HepG2 (cell line): ENCODE measurements around the gene CYLD. TPM values are rescaled to one million over a fixed set of nuclear protein-coding genes. Genes with fewer than 3 reads are reported as not detected.

Source experiments
- CCAR2 ChIP-seq: fragments of 200-400 bp; formaldehyde crosslinking; optimal IDR thresholded peaks from 2 replicates; pipeline ENCODE3; 2018; ENCODE audit warnings: low read depth, mild to moderate bottlenecking, low read length, moderate library complexity
- FOXJ3 ChIP-seq: sonication (generic); formaldehyde crosslinking; IDR thresholded peaks from 2 replicates; pipeline ENCODE4 v1.4.0; 2020; ENCODE audit warnings: missing genetic modification reagents, mild to moderate bottlenecking, borderline replicate concordance
- ISL2 ChIP-seq: sonication (generic); formaldehyde crosslinking; IDR thresholded peaks from 2 replicates; pipeline ENCODE4 v1.5.0; 2020; ENCODE audit warnings: missing genetic modification reagents
- KLF12 ChIP-seq: sonication (generic); formaldehyde crosslinking; IDR thresholded peaks from 2 replicates; pipeline ENCODE4 v1.4.0; 2020; ENCODE audit warnings: missing genetic modification reagents, borderline replicate concordance
- MEF2D ChIP-seq: sonication (generic); formaldehyde crosslinking; IDR thresholded peaks from 2 replicates; pipeline ENCODE4 v1.5.1; 2020; ENCODE audit warnings: mild to moderate bottlenecking, missing genetic modification reagents
- NFKB2 ChIP-seq: sonication (generic); formaldehyde crosslinking; IDR thresholded peaks from 2 replicates; pipeline ENCODE4 v1.4.0; 2020; ENCODE audit warnings: missing genetic modification reagents, borderline replicate concordance
- NR2F1 ChIP-seq, 2 experiments: fragments of 450-650 bp in 1 of 2; formaldehyde crosslinking in 1 of 2; IDR thresholded peaks; 2 replicates each; pipeline versions ENCODE4 v1.5.0 to v1.6.1; 2016 to 2020; ENCODE audit warnings: mild to moderate bottlenecking in 1 of 2, missing compliant biosample characterization in 1 of 2, missing genetic modification reagents in 1 of 2, moderate library complexity in 1 of 2
- NR3C1 ChIP-seq: sonication (generic); formaldehyde crosslinking; IDR thresholded peaks from 2 replicates; pipeline ENCODE4 v1.4.0; 2020; ENCODE audit warnings: missing genetic modification reagents
- PHF8 ChIP-seq: sonication (generic); formaldehyde crosslinking; IDR thresholded peaks from 2 replicates; pipeline ENCODE4 v1.5.0; 2020; ENCODE audit warnings: missing genetic modification reagents
- TAF1 ChIP-seq: sonication (generic); formaldehyde crosslinking; IDR thresholded peaks from 2 replicates; pipeline ENCODE4 v1.4.0; 2020; ENCODE audit warnings: missing genetic modification reagents
- TBP ChIP-seq: sonication (generic); formaldehyde crosslinking; IDR thresholded peaks from 2 replicates; pipeline ENCODE4 v1.5.0; 2020; ENCODE audit warnings: missing genetic modification reagents
- ZNF562 ChIP-seq: sonication (generic); formaldehyde crosslinking; IDR thresholded peaks from 2 replicates; pipeline ENCODE4 v1.8.0; 2022; ENCODE audit warnings: missing genetic modification reagents, borderline replicate concordance
- ZNF564 ChIP-seq: sonication (generic); formaldehyde crosslinking; IDR thresholded peaks from 2 replicates; pipeline ENCODE4 v1.8.1; 2023; ENCODE audit warnings: mild to moderate bottlenecking, missing genetic modification reagents
- ZNF780A ChIP-seq: sonication (generic); formaldehyde crosslinking; IDR thresholded peaks from 2 replicates; pipeline ENCODE4 v1.8.0; 2022; ENCODE audit warnings: mild to moderate bottlenecking, missing genetic modification reagents, moderate library complexity
- polyA plus RNA-seq, 8 experiments: library from polyadenylated mRNA; depleted of rRNA in 3 of 8; stranded (reverse) in 7 of 8; unstranded in 1 of 8; fragments of >200 nt; fragmentation: Illumina TruSeq in 4 of 8; extraction: Trizol in 4 of 8; gene quantifications; 2 replicates each; pipeline versions ENCODE4 v1.2.1 to v1.2.3, GENCODE V29; 2011 to 2016; ENCODE audit warnings: low read depth in 4 of 8, missing spikeins in 1 of 8, mixed read lengths in 1 of 8; ENCODE audit not compliant: insufficient read depth in 1 of 8
- total RNA-seq, 5 experiments: library from RNA; depleted of rRNA; stranded (reverse); fragments of >200 nt; fragmentation: Illumina TruSeq; extraction: Trizol; gene quantifications; 2 replicates each; pipeline ENCODE4 v1.2.3, GENCODE V29; 2016; ENCODE audit warnings: low read depth in 1 of 5
- TF ChIP-seq, protein P1 (sequence below): sonication (generic); formaldehyde crosslinking; IDR thresholded peaks from 2 replicates; pipeline ENCODE4 v1.4.0; 2020; ENCODE audit warnings: missing genetic modification reagents
- TF ChIP-seq, protein P2 (sequence below): IDR thresholded peaks from 2 replicates; pipeline ENCODE4 v1.6.1; 2016; ENCODE audit warnings: missing compliant biosample characterization, missing genetic modification reagents, borderline replicate concordance
- TF ChIP-seq, protein P3 (sequence below): IDR thresholded peaks from 2 replicates; pipeline ENCODE4 v1.6.1; 2016
- TF ChIP-seq, protein P4 (sequence below): sonication (generic); formaldehyde crosslinking; IDR thresholded peaks from 2 replicates; pipeline ENCODE4 v1.5.1; 2020; ENCODE audit warnings: mild to moderate bottlenecking, moderate library complexity, missing genetic modification reagents

The CYLD gene
- total and polyA plus RNA-seq, 2 of the 13 experiments (the other 11 are each of a cell fraction or from before 2014, with no cell fraction given) = 6.1 to 11.4 TPM

DNA sequence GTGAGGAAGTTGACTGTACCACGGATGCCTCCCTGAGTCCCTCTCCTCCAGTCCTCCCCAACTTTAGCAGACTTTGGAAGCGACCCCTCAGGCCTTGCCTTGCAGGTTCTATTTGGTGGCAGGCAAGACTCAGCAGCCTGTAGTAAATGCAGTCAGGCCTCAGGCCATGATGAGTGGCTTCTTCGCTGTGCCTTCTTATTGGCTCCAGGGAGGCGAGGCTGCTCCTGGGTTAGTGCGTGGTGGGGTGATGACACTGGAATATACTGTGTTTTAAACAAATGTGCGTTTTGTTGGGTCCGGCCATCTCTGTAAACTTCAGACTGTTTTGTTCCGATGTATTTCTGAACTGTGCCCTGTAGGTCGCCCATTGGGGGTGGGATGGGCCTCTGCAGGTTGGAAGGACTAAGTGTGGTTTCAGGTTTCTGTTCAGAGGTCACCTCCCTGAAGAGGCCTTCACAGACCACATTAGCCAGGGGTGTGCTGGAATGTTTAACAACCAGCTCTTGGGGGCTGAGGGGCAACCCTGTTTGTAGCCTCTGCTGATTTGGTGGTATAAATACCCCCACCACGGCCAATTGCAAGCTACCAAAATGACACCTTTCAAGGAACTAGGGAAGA is 62.5 kb downstream of the CYLD start (continued):
- TF ChIP-seq, protein P1, sequence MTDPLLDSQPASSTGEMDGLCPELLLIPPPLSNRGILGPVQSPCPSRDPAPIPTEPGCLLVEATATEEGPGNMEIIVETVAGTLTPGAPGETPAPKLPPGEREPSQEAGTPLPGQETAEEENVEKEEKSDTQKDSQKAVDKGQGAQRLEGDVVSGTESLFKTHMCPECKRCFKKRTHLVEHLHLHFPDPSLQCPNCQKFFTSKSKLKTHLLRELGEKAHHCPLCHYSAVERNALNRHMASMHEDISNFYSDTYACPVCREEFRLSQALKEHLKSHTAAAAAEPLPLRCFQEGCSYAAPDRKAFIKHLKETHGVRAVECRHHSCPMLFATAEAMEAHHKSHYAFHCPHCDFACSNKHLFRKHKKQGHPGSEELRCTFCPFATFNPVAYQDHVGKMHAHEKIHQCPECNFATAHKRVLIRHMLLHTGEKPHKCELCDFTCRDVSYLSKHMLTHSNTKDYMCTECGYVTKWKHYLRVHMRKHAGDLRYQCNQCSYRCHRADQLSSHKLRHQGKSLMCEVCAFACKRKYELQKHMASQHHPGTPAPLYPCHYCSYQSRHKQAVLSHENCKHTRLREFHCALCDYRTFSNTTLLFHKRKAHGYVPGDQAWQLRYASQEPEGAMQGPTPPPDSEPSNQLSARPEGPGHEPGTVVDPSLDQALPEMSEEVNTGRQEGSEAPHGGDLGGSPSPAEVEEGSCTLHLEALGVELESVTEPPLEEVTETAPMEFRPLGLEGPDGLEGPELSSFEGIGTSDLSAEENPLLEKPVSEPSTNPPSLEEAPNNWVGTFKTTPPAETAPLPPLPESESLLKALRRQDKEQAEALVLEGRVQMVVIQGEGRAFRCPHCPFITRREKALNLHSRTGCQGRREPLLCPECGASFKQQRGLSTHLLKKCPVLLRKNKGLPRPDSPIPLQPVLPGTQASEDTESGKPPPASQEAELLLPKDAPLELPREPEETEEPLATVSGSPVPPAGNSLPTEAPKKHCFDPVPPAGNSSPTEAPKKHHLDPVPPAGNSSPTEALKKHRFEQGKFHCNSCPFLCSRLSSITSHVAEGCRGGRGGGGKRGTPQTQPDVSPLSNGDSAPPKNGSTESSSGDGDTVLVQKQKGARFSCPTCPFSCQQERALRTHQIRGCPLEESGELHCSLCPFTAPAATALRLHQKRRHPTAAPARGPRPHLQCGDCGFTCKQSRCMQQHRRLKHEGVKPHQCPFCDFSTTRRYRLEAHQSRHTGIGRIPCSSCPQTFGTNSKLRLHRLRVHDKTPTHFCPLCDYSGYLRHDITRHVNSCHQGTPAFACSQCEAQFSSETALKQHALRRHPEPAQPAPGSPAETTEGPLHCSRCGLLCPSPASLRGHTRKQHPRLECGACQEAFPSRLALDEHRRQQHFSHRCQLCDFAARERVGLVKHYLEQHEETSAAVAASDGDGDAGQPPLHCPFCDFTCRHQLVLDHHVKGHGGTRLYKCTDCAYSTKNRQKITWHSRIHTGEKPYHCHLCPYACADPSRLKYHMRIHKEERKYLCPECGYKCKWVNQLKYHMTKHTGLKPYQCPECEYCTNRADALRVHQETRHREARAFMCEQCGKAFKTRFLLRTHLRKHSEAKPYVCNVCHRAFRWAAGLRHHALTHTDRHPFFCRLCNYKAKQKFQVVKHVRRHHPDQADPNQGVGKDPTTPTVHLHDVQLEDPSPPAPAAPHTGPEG (CRISPR knock-in tag) = no peak
- TF ChIP-seq TAF1 (CRISPR knock-in tag) (no peak; the same call in 1 of the 2 replicates), ZNF564 (CRISPR knock-in tag) (0 out of 2 replicates have a peak, but pooled peaks have one; percentile 55), MEF2D (CRISPR knock-in tag) (no peak), NR3C1 (CRISPR knock-in tag) (no peak), CCAR2 (no peak), KLF12 (CRISPR knock-in tag) (peak; percentile 56; the same call in 1 of the 2 replicates), TBP (no peak), NFKB2 (CRISPR knock-in tag) (peak; percentile 38; the same call in 1 of the 2 replicates), PHF8 (peak; percentile 63; the same call in 1 of the 2 replicates), FOXJ3 (CRISPR knock-in tag) (peak; percentile 66; the same call in 1 of the 2 replicates), NR2F1 (CRISPR knock-in tag; IDR thresholded peaks at IDR 0.05) (peak in 1 of 2 experiments; percentile 66; a peak in 2 of 4 replicates), ISL2 (CRISPR knock-in tag) (0 out of 2 replicates have a peak, but pooled peaks have one; percentile 48), ZNF562 (no peak), ZNF780A (no peak)
- TF ChIP-seq, protein P2, sequence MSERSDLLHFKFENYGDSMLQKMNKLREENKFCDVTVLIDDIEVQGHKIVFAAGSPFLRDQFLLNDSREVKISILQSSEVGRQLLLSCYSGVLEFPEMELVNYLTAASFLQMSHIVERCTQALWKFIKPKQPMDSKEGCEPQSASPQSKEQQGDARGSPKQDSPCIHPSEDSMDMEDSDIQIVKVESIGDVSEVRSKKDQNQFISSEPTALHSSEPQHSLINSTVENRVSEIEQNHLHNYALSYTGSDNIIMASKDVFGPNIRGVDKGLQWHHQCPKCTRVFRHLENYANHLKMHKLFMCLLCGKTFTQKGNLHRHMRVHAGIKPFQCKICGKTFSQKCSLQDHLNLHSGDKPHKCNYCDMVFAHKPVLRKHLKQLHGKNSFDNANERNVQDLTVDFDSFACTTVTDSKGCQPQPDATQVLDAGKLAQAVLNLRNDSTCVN (CRISPR knock-in tag) = no peak
- TF ChIP-seq, protein P3, sequence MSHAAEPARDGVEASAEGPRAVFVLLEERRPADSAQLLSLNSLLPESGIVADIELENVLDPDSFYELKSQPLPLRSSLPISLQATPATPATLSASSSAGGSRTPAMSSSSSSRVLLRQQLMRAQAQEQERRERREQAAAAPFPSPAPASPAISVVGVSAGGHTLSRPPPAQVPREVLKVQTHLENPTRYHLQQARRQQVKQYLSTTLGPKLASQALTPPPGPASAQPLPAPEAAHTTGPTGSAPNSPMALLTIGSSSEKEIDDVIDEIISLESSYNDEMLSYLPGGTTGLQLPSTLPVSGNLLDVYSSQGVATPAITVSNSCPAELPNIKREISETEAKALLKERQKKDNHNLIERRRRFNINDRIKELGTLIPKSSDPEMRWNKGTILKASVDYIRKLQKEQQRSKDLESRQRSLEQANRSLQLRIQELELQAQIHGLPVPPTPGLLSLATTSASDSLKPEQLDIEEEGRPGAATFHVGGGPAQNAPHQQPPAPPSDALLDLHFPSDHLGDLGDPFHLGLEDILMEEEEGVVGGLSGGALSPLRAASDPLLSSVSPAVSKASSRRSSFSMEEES (CRISPR knock-in tag) = no peak
- TF ChIP-seq, protein P4, sequence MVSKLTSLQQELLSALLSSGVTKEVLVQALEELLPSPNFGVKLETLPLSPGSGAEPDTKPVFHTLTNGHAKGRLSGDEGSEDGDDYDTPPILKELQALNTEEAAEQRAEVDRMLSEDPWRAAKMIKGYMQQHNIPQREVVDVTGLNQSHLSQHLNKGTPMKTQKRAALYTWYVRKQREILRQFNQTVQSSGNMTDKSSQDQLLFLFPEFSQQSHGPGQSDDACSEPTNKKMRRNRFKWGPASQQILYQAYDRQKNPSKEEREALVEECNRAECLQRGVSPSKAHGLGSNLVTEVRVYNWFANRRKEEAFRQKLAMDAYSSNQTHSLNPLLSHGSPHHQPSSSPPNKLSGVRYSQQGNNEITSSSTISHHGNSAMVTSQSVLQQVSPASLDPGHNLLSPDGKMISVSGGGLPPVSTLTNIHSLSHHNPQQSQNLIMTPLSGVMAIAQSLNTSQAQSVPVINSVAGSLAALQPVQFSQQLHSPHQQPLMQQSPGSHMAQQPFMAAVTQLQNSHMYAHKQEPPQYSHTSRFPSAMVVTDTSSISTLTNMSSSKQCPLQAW (CRISPR knock-in tag) = peak; percentile 83
